Hematopoietic multipotent progenitor cell treated with erythropoietin and hydrocortisone succinate and interleukin-3 and kit ligand, for 15 days (in vitro differentiated cells): Measurements from ENCODE around the gene MAGOH.
A peak's percentile ranks its signal among the peaks of the same experiment; 100 is the strongest.
"Not testable (repeated sequence)": the region's sequence is repeated elsewhere in the genome, so short reads cannot be mapped to it uniquely, and the experiment has no call there.

ENCODE experiments used
- DNase-seq: peaks from one replicate; pipeline ENCODE4 v3.0.0-alpha.2; 2015; ENCODE audit warnings: low spot score

The MAGOH gene

DNA sequence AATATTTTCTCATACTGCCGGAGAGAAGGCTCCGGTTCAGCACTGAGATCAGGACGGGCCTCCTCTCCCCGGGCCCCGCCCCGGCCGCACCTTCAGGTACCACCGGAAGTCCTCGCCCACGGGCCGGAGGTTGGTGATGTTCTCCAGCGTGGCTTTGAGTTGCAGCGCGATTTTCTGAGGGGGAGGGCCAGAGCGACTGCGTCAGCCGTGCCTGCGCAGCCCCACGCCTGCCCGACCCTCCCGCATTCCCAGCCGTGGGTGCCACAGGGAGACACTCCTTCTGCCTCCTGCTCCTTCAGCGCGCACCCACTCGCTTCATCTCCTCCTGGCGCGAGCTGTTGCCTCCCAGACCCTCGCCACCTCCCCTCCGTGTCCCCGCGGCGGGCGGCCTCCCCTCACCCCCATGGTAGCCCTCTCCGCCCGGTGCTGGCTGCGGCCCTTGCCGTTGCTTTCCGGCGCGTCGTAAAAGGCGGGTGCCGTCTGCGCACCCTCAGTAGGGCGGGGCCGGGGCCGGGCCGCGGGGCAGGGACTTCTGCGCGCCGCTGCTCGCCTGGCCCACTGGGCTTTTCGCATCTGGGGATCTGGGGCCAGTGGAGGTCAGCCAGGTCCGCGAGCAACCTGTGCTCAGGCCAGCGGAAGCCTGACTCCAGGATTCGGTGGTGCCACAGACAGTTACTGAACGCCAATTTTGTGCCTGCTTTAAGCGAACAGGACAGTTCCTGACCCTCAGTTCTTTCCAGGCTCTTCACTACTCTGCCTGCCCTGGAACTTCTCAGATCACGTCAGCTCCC, 18.0 kb downstream of the MAGOH start, which contains the start of gene CZIB:
Gene CZIB, minus strand, starts transcription at position 464 of the 791 bp plus-strand sequence. Its CDS starts 59 bp downstream, at position 405.
- peak; percentile 88 for DNase-seq

DNA sequence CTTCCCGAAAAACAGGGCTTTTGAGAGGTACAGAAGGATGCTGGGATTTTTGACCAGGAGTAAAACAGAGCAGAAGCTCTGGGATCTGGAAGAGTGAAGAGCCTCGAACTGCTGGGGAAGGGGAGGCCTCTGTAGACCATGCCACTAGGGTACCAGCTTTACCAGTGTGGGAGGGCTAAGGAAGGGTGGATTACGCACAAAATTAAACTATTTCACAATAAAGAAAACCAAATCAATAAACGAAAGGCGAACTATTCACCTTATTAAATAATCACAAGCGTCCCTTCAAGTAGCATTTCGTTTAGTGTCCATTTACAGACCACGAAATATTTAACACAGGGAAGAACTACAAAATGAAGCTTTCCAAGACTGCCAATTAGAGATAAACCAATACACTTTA, 18.6 kb downstream of the MAGOH start:
- DNase-seq: no peak

DNA sequence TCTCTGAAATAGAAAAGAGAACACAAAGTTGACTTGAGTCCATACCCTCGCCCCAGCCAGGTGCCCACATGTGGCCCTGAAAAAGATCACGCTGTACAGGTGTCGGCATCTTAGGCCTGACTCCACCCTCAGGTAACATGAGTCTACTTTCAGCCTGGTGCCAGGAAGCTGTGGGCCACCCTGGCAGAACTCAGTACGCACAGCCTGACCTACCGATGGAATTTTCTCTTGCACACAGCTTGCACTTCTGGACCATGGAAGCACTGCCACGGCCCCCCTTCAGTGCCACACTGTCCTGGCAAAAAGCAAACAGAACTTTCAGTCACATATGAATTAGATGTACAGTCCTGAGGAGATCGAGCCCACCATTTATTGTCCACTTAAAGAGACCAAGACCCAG, 20.1 kb downstream of the MAGOH start:
- no peak for DNase-seq

DNA sequence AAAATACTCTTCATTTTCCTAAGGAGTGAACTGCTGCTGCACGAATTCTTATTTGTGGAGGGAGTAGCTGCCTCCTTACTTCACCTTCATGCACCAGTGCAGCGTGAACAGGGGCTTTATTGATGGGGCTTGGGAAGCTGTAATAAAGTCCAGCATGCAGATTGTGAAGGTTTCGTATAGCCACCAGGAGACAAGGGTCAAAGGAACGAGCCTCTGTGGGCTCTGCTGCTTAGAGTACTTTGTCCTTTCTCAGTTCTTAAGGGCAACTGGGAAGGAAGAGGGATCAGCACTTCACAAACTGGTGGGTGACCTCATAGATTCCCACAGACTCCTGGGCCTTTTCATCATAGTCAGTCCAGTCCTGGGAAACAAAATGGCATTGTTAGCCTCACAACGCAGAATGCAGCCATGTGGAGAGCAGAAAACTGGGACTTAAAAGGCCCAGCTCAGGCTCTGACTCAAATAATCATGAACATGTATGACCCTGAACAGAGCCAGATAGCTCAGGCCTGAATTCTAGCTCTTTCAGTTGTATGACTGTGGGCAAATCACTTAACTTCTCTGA, 23.9 kb downstream of the MAGOH start:
- no peak for DNase-seq

DNA sequence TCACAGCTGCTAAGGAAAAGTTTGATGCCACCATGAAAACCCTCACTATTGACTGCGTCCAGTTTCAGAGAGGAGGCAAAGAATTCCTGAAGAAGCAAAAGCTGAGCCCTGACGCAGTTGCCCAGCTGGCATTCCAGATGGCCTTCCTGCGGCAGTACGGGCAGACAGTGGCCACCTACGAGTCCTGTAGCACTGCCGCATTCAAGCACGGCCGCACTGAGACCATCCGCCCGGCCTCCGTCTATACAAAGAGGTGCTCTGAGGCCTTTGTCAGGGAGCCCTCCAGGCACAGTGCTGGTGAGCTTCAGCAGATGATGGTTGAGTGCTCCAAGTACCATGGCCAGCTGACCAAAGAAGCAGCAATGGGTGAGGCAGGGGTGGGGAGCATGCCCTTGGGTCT, 27.4 kb downstream of the MAGOH start:
- DNase-seq: no peak

DNA sequence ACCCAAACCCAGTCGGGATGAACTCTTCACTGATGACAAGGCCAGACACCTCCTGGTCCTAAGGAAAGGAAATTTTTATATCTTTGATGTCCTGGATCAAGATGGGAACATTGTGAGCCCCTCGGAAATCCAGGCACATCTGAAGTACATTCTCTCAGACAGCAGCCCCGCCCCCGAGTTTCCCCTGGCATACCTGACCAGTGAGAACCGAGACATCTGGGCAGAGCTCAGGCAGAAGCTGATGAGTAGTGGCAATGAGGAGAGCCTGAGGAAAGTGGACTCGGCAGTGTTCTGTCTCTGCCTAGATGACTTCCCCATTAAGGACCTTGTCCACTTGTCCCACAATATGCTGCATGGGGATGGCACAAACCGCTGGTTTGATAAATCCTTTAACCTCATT, 28.0 kb downstream of the MAGOH start:
- no peak for DNase-seq

DNA sequence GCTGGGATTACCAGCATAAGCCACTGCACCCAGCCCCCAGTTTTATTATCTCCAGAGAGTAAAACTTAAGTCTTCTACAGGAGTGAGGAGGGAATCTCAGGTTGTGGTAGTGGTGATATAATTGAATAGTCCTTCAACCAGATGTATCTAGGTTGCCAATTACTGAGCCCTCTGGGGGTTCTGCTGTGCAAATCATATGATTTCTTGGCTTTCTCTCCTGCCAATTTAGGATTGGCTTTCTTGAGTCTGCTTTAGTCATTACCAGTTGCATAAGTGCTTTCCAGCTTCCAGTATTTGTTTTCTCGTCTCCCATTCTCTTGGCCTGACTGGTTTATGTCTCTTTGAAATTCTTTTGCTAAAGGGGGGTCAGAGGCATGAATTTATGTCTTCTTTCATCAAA, 30.6 kb downstream of the MAGOH start:
- DNase-seq: no peak

DNA sequence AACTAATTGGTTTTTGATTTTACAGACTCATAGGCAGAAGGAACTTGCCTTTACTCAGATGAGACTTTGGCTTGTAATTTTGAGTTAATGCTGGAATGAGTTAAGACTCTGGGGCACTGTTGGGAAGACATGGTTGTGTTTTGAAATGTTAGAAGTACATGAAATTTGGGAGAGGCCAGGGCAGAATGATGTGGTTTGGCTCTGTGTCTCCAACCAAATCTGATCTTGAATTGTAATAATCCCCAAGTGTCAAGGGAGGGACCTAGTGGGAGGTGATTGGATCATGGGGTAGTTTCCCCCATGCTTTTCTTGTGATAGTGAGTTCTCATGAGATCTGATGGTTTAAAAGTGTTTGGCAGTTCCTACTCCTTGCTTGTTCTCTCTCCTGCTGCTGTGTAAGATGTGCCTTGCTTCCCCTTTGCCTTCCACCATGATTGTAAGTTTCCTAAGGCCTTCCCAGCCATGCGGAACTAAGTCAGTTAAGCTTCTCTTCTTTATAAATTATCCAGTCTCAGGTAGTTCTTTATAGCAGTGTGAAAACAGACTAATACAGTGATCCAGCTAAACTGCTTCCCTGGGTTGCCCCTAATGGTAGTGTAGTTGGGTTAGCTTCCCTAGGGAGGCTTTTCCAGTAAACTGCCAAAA, 31.5 kb downstream of the MAGOH start:
- no peak for DNase-seq

DNA sequence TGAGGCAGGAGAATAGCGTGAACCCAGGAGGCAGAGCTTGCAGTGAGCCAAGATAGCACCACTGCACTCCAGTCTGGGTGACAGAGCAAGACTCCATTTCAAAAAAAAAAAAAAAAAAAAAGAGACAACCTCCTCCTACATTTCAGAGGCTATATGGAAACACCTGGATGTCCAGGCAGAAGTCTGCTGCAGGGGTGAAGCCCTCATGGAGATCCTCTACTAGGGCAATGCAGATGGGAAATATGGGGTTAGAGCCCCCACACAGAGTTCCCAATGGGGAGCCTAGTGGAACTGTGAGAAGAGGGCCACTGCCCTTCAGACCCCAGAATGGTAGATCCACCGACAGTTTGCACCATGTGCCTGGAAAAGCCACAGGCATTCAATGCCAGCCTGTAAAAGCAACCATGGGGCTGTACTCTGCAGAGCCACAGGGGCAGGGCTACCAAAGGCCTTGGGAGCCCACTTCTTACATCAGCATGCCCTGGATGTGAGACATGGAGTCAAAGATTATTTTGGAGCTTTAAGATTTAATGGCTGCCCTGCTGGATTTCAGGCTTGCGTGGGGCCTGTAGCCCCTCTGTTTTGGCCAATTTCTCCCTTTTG, 32.1 kb downstream of the MAGOH start:
- not testable (repeated sequence) for DNase-seq

DNA sequence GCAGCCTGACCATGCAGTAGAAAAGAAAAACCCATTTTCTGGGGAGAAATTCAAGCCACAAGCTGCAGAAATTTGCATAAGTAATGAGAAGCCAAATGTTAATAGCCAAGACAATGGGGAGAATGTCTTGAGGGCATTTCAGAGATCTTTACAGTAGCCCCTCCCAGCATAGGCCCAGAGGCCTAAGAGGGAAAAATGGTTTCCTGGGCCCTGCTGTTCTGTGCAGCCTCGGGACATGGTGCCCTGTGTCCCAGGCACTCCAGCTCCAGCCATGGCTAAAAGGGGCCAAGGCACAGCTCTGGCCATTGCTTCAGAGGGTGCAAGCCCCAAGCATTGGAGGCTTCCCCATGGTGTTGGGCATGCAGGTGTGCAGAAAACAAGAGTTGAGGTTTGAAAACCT, 32.8 kb downstream of the MAGOH start:
- DNase-seq: not testable (repeated sequence)

DNA sequence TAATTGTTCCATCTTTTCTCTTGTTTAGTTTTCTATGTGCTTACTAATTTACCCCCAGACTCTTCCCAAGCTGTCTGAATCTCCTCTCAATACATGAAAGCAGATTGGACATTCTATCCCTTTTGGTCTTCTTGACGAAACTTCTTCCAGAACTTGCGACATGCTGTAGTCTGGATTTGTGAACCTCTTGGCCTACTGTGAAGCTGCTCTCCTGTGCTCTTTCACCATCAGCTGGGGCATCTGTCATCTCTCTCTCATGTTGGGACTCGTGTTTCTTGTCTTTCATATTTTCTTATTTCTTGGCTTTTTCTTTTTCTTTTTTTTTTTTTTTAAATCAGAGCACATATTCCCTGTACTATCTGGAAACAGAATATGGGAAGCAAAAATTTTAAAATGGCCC, 34.9 kb downstream of the MAGOH start:
- DNase-seq: no peak

DNA sequence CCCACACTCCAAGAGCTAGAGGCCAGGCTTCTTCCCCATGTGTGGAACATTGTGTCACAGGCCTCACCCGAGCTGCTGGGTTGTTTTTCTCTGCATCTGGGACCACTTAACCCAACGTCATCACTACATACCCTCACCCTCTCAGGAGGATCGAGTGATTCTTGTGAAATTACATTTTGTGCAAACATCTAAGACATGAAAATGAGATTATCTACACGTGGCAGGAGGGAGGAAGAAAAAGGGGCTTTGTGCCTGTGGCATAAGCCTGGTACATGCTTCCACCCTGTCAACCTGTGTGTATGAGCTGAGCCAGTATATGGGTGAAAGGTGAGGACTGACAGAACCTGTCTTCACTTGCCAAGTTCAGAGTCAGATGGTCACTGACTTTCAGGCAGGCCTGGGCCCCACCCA, 40.1 kb downstream of the MAGOH start:
- DNase-seq: no peak

DNA sequence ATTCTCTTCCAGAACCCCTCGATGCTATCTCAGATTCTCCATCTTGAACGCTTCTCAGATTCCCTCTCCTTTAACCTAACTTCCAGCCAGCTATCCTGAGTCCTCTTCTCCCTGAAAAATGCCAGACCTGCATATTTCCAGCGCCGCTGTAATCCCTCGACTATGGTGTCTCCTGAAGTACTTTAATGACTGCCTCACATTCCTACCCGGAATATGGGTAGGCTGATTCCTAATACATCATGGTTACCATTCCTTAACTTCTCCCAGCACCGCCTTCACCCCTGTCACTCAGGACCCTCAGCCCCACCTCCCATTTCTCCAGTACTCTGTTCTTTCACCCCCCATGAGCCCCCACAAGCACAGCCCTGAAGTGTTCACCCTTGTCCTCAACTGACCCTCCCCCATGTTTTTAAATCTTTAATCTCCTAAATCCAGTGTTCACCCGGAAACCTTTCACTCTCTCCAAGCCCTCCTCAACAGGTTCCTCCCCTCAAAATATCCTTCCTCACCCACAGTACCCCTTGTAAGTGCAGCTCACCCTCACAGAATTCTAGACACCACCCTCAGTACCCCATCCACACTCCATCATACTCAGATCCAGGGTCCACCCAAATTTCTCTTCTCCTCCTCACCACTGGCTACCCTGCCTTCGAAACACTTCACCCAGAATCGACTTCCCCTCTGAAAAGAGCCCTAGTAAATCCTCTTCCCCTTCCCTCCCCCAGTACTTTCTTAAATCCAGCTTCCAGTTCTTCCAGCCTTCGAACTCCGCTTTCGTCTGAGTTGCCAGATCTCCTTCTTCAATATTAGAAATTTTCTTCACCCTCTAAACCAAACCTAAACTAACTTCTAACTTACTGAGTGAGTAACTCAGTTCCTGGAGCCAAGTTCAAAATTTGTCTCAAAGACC, 40.8 kb downstream of the MAGOH start:
- no peak for DNase-seq

DNA sequence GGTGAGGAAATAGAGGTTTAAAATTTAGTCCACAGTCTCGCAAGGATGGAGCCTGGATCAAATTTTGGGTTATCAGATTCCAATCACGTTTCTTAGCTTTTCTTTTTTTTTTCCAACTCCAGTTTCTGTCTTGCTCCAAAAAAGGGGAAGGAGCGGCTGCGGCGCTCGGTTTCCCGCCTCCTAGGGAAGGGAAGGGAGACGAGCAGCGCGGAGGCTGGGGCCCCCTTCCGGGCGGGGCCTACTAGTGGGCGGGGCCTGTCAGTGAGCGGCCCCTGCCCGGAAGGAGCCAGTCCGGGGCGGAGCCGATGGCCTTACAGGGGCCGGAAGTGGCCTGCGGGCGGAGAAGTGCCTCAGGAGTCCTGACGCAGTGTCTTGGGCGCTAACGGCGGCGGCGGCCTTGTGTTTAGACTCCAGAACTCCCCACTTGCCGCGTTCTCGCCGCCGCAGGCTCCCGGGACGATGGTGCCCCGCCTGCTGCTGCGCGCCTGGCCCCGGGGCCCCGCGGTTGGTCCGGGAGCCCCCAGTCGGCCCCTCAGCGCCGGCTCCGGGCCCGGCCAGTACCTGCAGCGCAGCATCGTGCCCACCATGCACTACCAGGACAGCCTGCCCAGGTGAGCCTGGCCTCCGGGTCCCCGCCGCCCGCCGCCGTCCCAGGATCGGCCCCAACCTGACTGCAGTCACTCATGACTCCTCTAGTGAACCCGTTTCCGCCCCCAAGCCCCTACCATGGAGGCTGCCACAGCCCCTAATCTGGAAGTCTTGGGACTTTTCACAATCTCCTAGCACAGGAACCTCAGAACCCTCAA, 41.6 kb downstream of the MAGOH start, which contains the start of gene CPT2:
Gene CPT2, plus strand, starts transcription at position 340 of the 806 bp plus-strand sequence. Its CDS starts 120 bp downstream, at position 460.
- DNase-seq: peak; percentile 86

DNA sequence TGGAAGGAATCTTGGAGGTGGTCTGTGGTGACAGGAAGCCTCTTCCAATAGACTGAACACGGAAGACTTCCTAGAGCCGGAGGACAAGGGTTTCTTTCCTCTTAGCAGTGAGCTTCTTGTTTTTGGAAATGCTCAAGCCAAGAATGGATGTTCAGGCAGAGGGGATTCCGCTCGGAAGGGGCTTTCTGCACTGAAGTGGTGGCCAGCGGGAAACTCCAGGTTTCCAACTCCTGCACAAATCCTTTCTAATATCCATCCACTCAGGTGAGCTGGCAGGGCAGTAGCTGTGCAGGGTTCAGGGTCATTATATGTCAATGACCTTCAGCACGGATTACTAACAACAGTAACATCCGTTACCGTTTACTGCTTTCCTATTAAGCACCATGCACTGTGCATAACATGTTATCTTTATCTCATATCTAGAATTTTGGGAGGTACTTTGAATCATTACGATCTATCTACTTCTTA, 42.3 kb downstream of the MAGOH start:
- no peak for DNase-seq

DNA sequence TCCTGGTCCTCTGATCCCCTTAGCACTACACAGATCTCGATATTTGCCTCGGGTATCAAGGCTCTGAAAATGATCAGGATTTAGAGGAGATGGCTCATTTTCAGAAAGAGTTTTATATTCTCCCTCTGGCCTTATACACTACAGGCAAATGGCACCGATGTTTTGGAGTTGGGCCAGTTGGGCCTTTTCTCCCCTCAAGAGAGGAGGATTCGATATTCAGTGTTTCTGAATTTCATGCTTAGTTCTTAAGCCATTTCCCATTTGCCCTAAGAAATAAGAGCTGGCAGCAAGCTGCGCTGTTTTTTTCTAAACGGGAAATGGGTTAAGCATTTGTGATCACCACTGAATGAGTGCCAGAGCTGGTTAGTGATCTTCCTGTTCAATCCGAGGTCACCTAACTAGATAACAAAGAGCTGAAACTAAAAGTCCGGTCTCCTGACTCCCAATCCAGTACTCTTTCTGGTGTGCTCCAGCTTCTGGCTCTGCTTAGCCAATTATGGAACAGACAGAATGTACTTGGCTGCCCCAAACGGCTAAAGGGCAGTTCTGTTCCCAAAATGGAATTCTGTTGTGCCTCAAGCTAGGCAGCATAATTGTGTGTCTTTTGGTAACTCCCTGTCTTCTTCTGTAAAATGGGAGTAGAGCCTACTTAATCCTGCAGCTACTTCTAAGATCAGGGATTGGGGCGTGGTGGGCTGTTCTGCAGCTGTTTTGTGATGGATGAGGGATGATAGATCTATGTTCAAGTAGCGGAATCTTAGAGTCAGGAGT, 42.9 kb downstream of the MAGOH start:
- no peak for DNase-seq

DNA sequence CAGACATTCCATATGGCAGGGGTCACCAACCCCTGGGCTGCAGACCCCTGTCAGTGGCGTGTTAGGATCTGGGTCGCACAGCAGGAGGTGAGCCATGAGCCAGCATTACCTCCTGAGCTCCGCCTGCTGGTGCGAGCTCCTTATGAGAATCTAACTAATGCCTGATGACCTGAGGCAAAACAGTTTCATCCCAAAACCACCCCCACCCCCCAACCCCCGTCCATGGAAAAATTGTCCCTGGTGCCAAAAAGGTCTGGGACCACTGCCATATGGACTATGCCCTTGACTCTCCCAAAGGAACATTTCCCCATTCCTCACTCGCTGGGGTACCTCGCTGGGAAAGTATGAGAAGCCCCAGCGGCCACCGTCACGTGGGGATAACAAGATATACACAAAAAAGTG, 48.1 kb downstream of the MAGOH start:
- DNase-seq: no peak

DNA sequence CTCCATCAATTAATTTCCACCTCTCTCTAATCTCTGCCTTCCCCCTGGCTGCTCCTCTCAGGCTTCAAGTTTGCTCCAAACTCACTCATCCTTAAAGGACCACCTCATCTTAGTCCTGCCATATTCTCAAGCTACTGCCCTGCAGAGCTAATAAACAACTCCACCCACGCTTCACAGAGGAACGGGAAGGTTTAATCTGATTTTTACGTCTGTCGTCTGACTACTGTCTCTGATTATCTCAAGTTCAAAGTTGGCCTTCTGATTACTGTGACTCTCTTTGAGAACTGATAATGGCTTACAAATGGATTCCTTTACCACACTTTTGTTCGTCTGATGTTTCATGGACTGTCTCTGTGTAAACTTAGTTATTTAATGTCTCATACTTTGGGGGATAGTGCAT, 49.3 kb downstream of the MAGOH start:
- no peak for DNase-seq

DNA sequence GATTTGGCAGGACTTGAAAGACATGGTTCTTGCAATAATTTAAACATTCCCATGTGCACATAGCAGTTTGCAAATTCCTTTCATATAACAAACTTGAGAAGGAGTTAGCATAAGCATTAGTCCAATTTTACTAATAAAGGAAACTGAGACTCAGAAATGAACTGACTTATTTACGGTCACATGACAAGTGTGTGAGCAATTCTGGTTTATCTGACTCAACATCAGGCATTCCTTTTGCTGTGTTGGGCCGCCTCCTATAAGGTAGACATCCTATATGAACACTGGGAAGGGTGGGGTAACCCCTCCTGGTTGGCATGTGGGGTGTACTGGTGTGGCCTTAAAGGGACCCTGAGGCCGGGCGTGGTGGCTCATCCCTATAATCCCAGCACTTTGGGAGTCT, 50.2 kb downstream of the MAGOH start:
- DNase-seq: no peak

DNA sequence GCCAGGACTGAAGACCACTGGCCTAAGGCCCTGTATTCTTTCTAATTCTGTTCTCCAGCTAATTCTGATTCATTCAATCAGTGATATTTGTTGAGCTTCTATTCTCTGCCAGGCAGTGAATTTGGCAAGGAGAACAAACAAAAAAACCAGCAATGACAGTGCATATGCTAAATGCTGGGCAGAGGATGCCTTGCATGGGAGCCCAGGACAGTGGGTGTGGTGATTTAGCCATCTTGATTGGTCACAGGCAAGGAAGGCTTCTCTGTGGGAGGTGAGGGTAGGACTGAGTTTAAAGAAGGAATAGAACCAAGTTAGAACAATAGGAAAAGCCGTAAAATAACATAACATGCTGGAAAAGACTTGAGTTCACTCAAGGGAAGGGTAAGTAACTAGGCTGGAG, 50.9 kb downstream of the MAGOH start:
- no peak for DNase-seq
